Ascending aorta (tissue), 2 donors: ENCODE measurements around the gene ARL4A. TPM values are rescaled to one million over a fixed set of nuclear protein-coding genes. Genes with fewer than 3 reads are reported as not detected.

Source experiments
- DNase-seq, 2 donors: peaks; one replicate each; pipeline ENCODE4 v3.0.0-alpha.2; 2019; ENCODE audit warnings: low spot score in 2 of 2
- H3K27ac ChIP-seq, 2 donors: fragments of 200-600 bp; sonication (generic); one replicate each; pipeline ENCODE4 v1.5.1; 2016 to 2017; ENCODE audit warnings: mild to moderate bottlenecking in 1 of 2
- H3K27me3 ChIP-seq: fragments of 200-600 bp; sonication (generic); one replicate; pipeline ENCODE4 v1.5.1; 2017
- H3K36me3 ChIP-seq, 2 donors: fragments of 200-600 bp; sonication (generic); one replicate each; pipeline ENCODE4 v1.5.1; 2016
- H3K4me1 ChIP-seq, 2 donors: fragments of 200-600 bp; sonication (generic); one replicate each; pipeline ENCODE4 v1.5.1; 2016 to 2017; ENCODE audit warnings: mild to moderate bottlenecking in 1 of 2
- H3K4me3 ChIP-seq, 2 donors: fragments of 200-600 bp; sonication (generic); one replicate each; pipeline ENCODE4 v1.5.1; 2016 to 2017; ENCODE audit warnings: mild to moderate bottlenecking in 1 of 2
- H3K9me3 ChIP-seq, 2 donors: fragments of 200-600 bp; sonication (generic); one replicate each; pipeline ENCODE4 v1.5.1; 2016
- intact Hi-C: fragments of 100-400 bp; cut with DNase I; formaldehyde crosslinking; loops from one replicate; pipeline ENCODE4 v1.15.1; 2023
- total RNA-seq: library from RNA; depleted of rRNA; stranded (reverse); fragments of >200 nt; gene quantifications from one replicate; pipeline ENCODE4 v1.1.0, GENCODE V29; 2016
- TF ChIP-seq, protein P1 (sequence below), 3 experiments: fragments of 200-600 bp in 2 of 3; fragments of 450-650 bp in 1 of 3; sonication (generic) in 2 of 3; IDR thresholded peaks; one replicate each; pipeline ENCODE4 v1.5.1; 2016 to 2019; ENCODE audit warnings: antibody characterized with exemption in 3 of 3, mild to moderate bottlenecking in 1 of 3, moderate library complexity in 1 of 3

Gene ARL4A
- total RNA-seq, 1 donor from 2014 or later: 55.5 TPM

- Histone ChIP-seq H3K27me3 (no peaks in the 10 kb centered on the region), H3K4me1 (no peaks in the 10 kb centered on the region), H3K27ac (no peak overlapping the region), H3K4me3 (no peak overlapping the region), H3K9me3 (no peaks in the 10 kb centered on the region), H3K36me3 (no peaks in the 10 kb centered on the region)
- intact Hi-C loops: no loop called here
- no peak for DNase-seq
- TF ChIP-seq, protein P1, sequence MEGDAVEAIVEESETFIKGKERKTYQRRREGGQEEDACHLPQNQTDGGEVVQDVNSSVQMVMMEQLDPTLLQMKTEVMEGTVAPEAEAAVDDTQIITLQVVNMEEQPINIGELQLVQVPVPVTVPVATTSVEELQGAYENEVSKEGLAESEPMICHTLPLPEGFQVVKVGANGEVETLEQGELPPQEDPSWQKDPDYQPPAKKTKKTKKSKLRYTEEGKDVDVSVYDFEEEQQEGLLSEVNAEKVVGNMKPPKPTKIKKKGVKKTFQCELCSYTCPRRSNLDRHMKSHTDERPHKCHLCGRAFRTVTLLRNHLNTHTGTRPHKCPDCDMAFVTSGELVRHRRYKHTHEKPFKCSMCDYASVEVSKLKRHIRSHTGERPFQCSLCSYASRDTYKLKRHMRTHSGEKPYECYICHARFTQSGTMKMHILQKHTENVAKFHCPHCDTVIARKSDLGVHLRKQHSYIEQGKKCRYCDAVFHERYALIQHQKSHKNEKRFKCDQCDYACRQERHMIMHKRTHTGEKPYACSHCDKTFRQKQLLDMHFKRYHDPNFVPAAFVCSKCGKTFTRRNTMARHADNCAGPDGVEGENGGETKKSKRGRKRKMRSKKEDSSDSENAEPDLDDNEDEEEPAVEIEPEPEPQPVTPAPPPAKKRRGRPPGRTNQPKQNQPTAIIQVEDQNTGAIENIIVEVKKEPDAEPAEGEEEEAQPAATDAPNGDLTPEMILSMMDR (IDR thresholded peaks at IDR 0.05): no peak
These were observed 22.5 kb downstream of the ARL4A start for GRCh38 chr7:12709726-12710502.

- H3K4me3 ChIP-seq: no peak overlapping the region
- DNase-seq: no peak
- no peaks in the 10 kb centered on the region for H3K4me1 ChIP-seq
- intact Hi-C loops: no loop called here
- H3K27ac ChIP-seq: no peak overlapping the region
- no peaks in the 10 kb centered on the region for H3K9me3 ChIP-seq
- TF ChIP-seq, protein P1 (IDR thresholded peaks at IDR 0.05): no peak
- H3K36me3 ChIP-seq: no peaks in the 10 kb centered on the region
- H3K27me3 ChIP-seq: no peaks in the 10 kb centered on the region
These were observed 23.7 kb downstream of the ARL4A start for GRCh38 chr7:12711124-12711523.

- TF ChIP-seq, protein P1 (IDR thresholded peaks at IDR 0.05): no peak
- H3K27me3 ChIP-seq: no peaks in the 10 kb centered on the region
These were observed 24.8 kb downstream of the ARL4A start for GRCh38 chr7:12712236-12712635.

DNA sequence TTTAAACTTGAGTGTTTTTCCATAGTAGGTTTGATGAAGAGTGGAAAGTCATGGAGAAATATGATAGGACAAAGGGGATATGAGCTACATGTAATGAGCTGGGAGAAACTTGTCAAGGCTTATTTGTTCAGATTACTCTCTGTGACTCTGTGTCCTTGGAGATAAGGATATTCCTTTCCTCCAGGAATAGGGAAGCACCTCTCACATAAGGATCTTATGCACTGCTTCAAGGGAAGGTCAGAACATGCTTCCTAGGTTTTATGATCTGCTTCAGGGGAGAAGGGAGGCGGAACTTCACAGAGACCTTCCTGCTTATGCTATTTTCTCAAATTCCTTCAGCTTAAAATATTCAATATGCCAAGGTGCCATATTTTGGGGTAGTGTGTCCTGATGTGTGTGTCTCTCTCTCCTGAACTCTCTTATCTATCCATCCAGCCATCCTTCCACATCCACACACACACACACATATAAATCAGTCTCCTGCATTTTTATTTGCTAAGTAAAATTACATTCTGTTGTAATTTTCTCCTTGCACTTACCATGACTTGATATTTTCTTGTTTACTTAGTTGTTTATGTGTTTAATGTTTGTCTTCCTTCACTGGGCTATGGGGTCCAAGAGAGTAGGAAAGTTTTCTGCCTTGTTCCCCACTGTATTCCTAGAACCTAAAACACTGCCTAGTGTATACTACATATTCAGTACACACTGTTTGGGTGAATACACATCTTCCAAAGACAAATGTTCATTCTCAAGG is 26.4 kb downstream of the ARL4A start:
- Histone ChIP-seq H3K9me3 (no peaks in the 10 kb centered on the region), H3K4me1 (peaks cover 2 to 3% of the 10 kb centered on the region in 2 donors), H3K27ac (no peak overlapping the region), H3K27me3 (no peaks in the 10 kb centered on the region), H3K4me3 (no peak overlapping the region), H3K36me3 (no peaks in the 10 kb centered on the region)
- no peak for DNase-seq
- intact Hi-C loops: no loop called here
- TF ChIP-seq, protein P1 (IDR thresholded peaks at IDR 0.05): no peak

More at GRCh38 chr7:12712236-12712635, 24.8 kb downstream of the ARL4A start:
- H3K36me3 ChIP-seq: no peaks in the 10 kb centered on the region
- no peak overlapping the region for H3K27ac ChIP-seq
- intact Hi-C loops: no loop called here
- no peak overlapping the region for H3K4me3 ChIP-seq
- no peaks in the 10 kb centered on the region for H3K9me3 ChIP-seq
- no peaks in the 10 kb centered on the region for H3K4me1 ChIP-seq
- DNase-seq: no peak

- Histone ChIP-seq H3K27me3 (no peaks in the 10 kb centered on the region), H3K9me3 (no peaks in the 10 kb centered on the region), H3K27ac (no peak overlapping the region), H3K36me3 (no peaks in the 10 kb centered on the region), H3K4me1 (peaks cover 7 to 9% of the 10 kb centered on the region in 2 donors), H3K4me3 (no peak overlapping the region)
- no peak for DNase-seq
- intact Hi-C loops: no loop called here
- TF ChIP-seq, protein P1 (IDR thresholded peaks at IDR 0.05): no peak
These were observed 26.9 kb downstream of the ARL4A start for GRCh38 chr7:12714379-12714737.
